IMR-90 (cell line): ENCODE measurements around the gene VWA8. TPM values are rescaled to one million over a fixed set of nuclear protein-coding genes. Genes with fewer than 3 reads are reported as not detected.

Experiments used
- ATAC-seq: fragments of 200-7000 bp; cut with Tn5 transposase; 2 replicates; pipeline ENCODE4 v1.9.1; 2020; ENCODE audit warnings: low read depth, mild to moderate bottlenecking, moderate library complexity
- BruUV-seq: library from RNA; stranded (reverse); fragments of 400-500 nt; replicated peaks from 2 replicates; lab custom pipeline; 2021; lab: Mats Ljungman, UMichigan
- CTCF ChIA-PET: fragments of 300-600 bp; formaldehyde crosslinking; extraction: SDS; loops from one replicate; lab custom pipeline; 2021; ENCODE audit warnings: antibody characterized with exemption; lab: Yijun Ruan, JAX
- POLR2A ChIA-PET: fragments of 300-600 bp; sonication (Branson Sonifier 250); formaldehyde crosslinking; loops from one replicate; lab custom pipeline; 2022; ENCODE audit warnings: antibody characterized with exemption; ENCODE audit not compliant: unreplicated experiment; lab: Charles Lee
- DNase-seq: peaks from one replicate; pipeline ENCODE4 v3.0.0; 2013
- H2AFZ ChIP-seq: replicated peaks from 2 replicates; pipeline ENCODE3; 2013; ENCODE audit warnings: low read length, mild to moderate bottlenecking; ENCODE audit not compliant: poor library complexity
- H2AK5ac ChIP-seq: 2 replicates; pipeline ENCODE4 v1.6.1; 2013; ENCODE audit warnings: low read depth, low read length, inconsistent platforms
- H2AK9ac ChIP-seq: replicated peaks from 2 replicates; pipeline ENCODE3; 2013; ENCODE audit warnings: mild to moderate bottlenecking, low read depth, low read length, moderate library complexity; ENCODE audit not compliant: poor library complexity
- H2BK120ac ChIP-seq: 2 replicates; pipeline ENCODE4 v1.6.1; 2013; ENCODE audit warnings: low read depth, low read length, inconsistent platforms
- H2BK15ac ChIP-seq: 3 replicates; pipeline ENCODE4 v1.6.1; 2013; ENCODE audit warnings: low read depth, low read length, inconsistent platforms
- H2BK20ac ChIP-seq: 2 replicates; pipeline ENCODE4 v1.6.1; 2013; ENCODE audit warnings: low read depth, mild to moderate bottlenecking, inconsistent platforms, low read length, moderate library complexity
- H2BK5ac ChIP-seq: 2 replicates; pipeline ENCODE4 v1.6.1; 2013; ENCODE audit warnings: mild to moderate bottlenecking, low read depth, low read length, inconsistent platforms; ENCODE audit not compliant: poor library complexity, severe bottlenecking
- H3K14ac ChIP-seq: replicated peaks from 2 replicates; pipeline ENCODE4 v1.6.1; 2013; ENCODE audit warnings: low read depth, low read length, inconsistent platforms
- H3K18ac ChIP-seq: 2 replicates; pipeline ENCODE4 v1.6.1; 2013; ENCODE audit warnings: low read depth, low read length, control low read depth
- H3K23ac ChIP-seq: 2 replicates; pipeline ENCODE4 v1.6.1; 2013; ENCODE audit warnings: low read depth, low read length, inconsistent platforms
- H3K27ac ChIP-seq: 2 replicates; pipeline ENCODE4 v1.5.1; 2013; ENCODE audit warnings: mild to moderate bottlenecking, control low read depth, low read length; ENCODE audit not compliant: insufficient read depth
- H3K27me3 ChIP-seq: 2 replicates; pipeline ENCODE4 v1.6.1; 2013; ENCODE audit warnings: low read length; ENCODE audit not compliant: control insufficient read depth, insufficient read depth
- H3K36me3 ChIP-seq: 2 replicates; pipeline ENCODE4 v1.6.1; 2013; ENCODE audit warnings: low read length, mixed read lengths; ENCODE audit not compliant: control insufficient read depth, insufficient read depth
- H3K4ac ChIP-seq: 2 replicates; pipeline ENCODE4 v1.6.1; 2013; ENCODE audit warnings: low read depth, low read length, inconsistent platforms
- H3K4me1 ChIP-seq: 2 replicates; pipeline ENCODE4 v1.6.1; 2013; ENCODE audit warnings: low read length, mixed read lengths; ENCODE audit not compliant: control insufficient read depth, insufficient read depth
- H3K4me2 ChIP-seq: 2 replicates; pipeline ENCODE4 v1.6.1; 2013; ENCODE audit warnings: low read depth, mild to moderate bottlenecking, control low read depth, low read length, moderate library complexity
- H3K4me3 ChIP-seq: 2 replicates; pipeline ENCODE4 v1.5.1; 2013; ENCODE audit warnings: low read depth, mild to moderate bottlenecking, control low read depth, low read length, moderate library complexity; ENCODE audit not compliant: insufficient read depth
- H3K56ac ChIP-seq: 2 replicates; pipeline ENCODE4 v1.6.1; 2013; ENCODE audit warnings: low read length, inconsistent platforms; ENCODE audit not compliant: insufficient read depth; ENCODE audit errors: extremely low read depth
- H3K79me1 ChIP-seq, 2 experiments: 2 replicates each; pipeline ENCODE4 v1.6.1; 2013; ENCODE audit warnings: low read length in 2 of 2, inconsistent platforms in 1 of 2, low read depth in 1 of 2
- H3K9ac ChIP-seq: 2 replicates; pipeline ENCODE4 v1.6.1; 2013; ENCODE audit warnings: low read depth, low read length, control low read depth
- H3K9me1 ChIP-seq: 2 replicates; pipeline ENCODE4 v1.6.1; 2013; ENCODE audit warnings: low read length, inconsistent platforms; ENCODE audit not compliant: insufficient read depth
- H3K9me3 ChIP-seq: 2 replicates; pipeline ENCODE4 v1.6.1; 2013; ENCODE audit warnings: low read length; ENCODE audit not compliant: control insufficient read depth, insufficient read depth
- H4K20me1 ChIP-seq: 2 replicates; pipeline ENCODE4 v1.6.1; 2013; ENCODE audit warnings: low read length, inconsistent platforms; ENCODE audit not compliant: insufficient read depth
- H4K5ac ChIP-seq: 2 replicates; pipeline ENCODE4 v1.6.1; 2013; ENCODE audit warnings: mild to moderate bottlenecking, low read depth, low read length, control low read depth
- H4K8ac ChIP-seq, 2 experiments: 2 replicates each; pipeline ENCODE4 v1.6.1; 2013; ENCODE audit warnings: low read depth in 2 of 2, low read length in 2 of 2, control low read depth in 1 of 2, inconsistent platforms in 1 of 2
- H4K91ac ChIP-seq: 2 replicates; pipeline ENCODE4 v1.6.1; 2013; ENCODE audit warnings: low read depth, low read length, inconsistent platforms; ENCODE audit not compliant: insufficient read depth
- CEBPB ChIP-seq: IDR thresholded peaks from 2 replicates; pipeline ENCODE4 v1.6.1; 2012; ENCODE audit warnings: low read depth, low read length, improper control_type of control experiment
- CTCF ChIP-seq: conservative IDR thresholded peaks from 2 replicates; pipeline ENCODE4 v1.5.1; 2012; ENCODE audit warnings: mild to moderate bottlenecking, low read depth, low read length, improper control_type of control experiment
- ELK1 ChIP-seq: fragments of 150-350 bp; IDR thresholded peaks from 2 replicates; pipeline ENCODE4 v1.6.1; 2016; ENCODE audit warnings: low read depth, mild to moderate bottlenecking, low read length, moderate library complexity, borderline replicate concordance
- FOS ChIP-seq: fragments of 150-350 bp; IDR thresholded peaks from 2 replicates; pipeline ENCODE4 v1.6.1; 2016; ENCODE audit warnings: low read depth, low read length
- MAFK ChIP-seq: IDR thresholded peaks from 2 replicates; pipeline ENCODE4 v1.6.1; 2012; ENCODE audit warnings: low read depth, low read length, improper control_type of control experiment
- MAZ ChIP-seq: IDR thresholded peaks from 2 replicates; pipeline ENCODE4 v1.6.1; 2012; ENCODE audit warnings: low read depth, mild to moderate bottlenecking, low read length, improper control_type of control experiment, moderate library complexity, borderline replicate concordance
- POLR2A ChIP-seq: IDR thresholded peaks from 2 replicates; pipeline ENCODE4 v1.6.1; 2012; ENCODE audit warnings: mild to moderate bottlenecking, low read depth, low read length
- RCOR1 ChIP-seq: IDR thresholded peaks from 2 replicates; pipeline ENCODE4 v1.6.1; 2012; ENCODE audit warnings: mild to moderate bottlenecking, low read length, improper control_type of control experiment; ENCODE audit not compliant: insufficient replicate concordance
- RFX5 ChIP-seq: IDR thresholded peaks from 2 replicates; pipeline ENCODE4 v1.8.0; 2012; ENCODE audit warnings: low read depth, mild to moderate bottlenecking, low read length, moderate library complexity
- SMC3 ChIP-seq: fragments of 150-350 bp; IDR thresholded peaks from 2 replicates; pipeline ENCODE4 v1.6.1; 2016; ENCODE audit warnings: low read depth, mild to moderate bottlenecking, antibody characterized with exemption, low read length, moderate library complexity
- WGBS, 2 experiments: methylation state at CpG; one replicate each; pipeline versions ENCODE4 v1.1.5 to v1.1.7; 2013; ENCODE audit warnings: missing lambda C conversion rate in 2 of 2; ENCODE audit not compliant: insufficient read length in 1 of 2; ENCODE audit errors: extremely low coverage in 2 of 2; 5-methylcytosine and 5-hydroxymethylcytosine counted together
- dilution Hi-C: fragments of 300-500 bp; cut with HindIII; formaldehyde crosslinking; loops from one replicate; pipeline ENCODE4 v1.14.3; 2018; ENCODE audit warnings: low sequenced_read_pairs; ENCODE audit not compliant: unreplicated experiment
- in situ Hi-C: fragments of 300-500 bp; cut with MboI; formaldehyde crosslinking; loops from 3 replicates; pipeline ENCODE4 v1.14.3; 2019; ENCODE audit warnings: low sequenced_read_pairs, inconsistent platforms, mixed read lengths
- intact Hi-C: fragments of 100-400 bp; cut with micrococcal nuclease; formaldehyde crosslinking; loops from 2 replicates; pipeline ENCODE4 v1.10.0; 2022
- polyA plus RNA-seq, 3 experiments: library from polyadenylated mRNA; depleted of rRNA; stranded (reverse); fragments of >200 nt; gene quantifications; 2 replicates each; pipeline ENCODE4 v1.2.3, GENCODE V29; 2012; ENCODE audit warnings: low replicate concordance in 1 of 3
- total RNA-seq: library from RNA; depleted of rRNA; stranded (reverse); fragments of >200 nt; gene quantifications from 2 replicates; pipeline ENCODE4 v1.2.3, GENCODE V29; 2012

The VWA8 gene
- total and polyA plus RNA-seq, 2 of the 4 experiments (the other 2 are of a cell fraction), result 5.9 to 18.3 TPM

GRCh38 chr13:41851351-41851750 is 109.6 kb downstream of the VWA8 start:
- dilution Hi-C loops, result no loop called here
- no peak for ATAC-seq
- BruUV-seq, result no TSS peak

More at GRCh38 chr13:41851351-41851750, 109.6 kb downstream of the VWA8 start:
- no peak overlapping the region for H3K4me3 ChIP-seq
- no peak overlapping the region for H3K14ac ChIP-seq
- H3K27ac ChIP-seq, result no peak overlapping the region
- no peak overlapping the region for H3K4ac ChIP-seq
- ChIA-PET CTCF (no interaction called here), POLR2A (no interaction called here)
- no peak overlapping the region for H2AK5ac ChIP-seq
- no peak overlapping the region for H2BK5ac ChIP-seq
- no peak overlapping the region for H3K18ac ChIP-seq
- WGBS, 2 experiments, result no CpG with 5 or more reads among the region's 3 CpGs
- H4K91ac ChIP-seq, result no peak overlapping the region
- no peak for TF ChIP-seq SMC3
- no peak for TF ChIP-seq POLR2A
- no peak for TF ChIP-seq RFX5
- no peak for TF ChIP-seq ELK1
- TF ChIP-seq FOS, result no peak
- no peak for TF ChIP-seq RCOR1
- TF ChIP-seq MAZ, result no peak
- no peak for TF ChIP-seq CEBPB
- no peak for TF ChIP-seq CTCF
- TF ChIP-seq MAFK, result no peak
- no peaks in the 10 kb centered on the region for H3K36me3 ChIP-seq
- no peak overlapping the region for H4K8ac ChIP-seq
- no peak overlapping the region for H2AK9ac ChIP-seq
- H3K9me1 ChIP-seq, result 0 out of 2 replicates have a peak, but pooled peaks cover 3% of the 10 kb centered on the region
- intact Hi-C loops (no loop called here), in situ Hi-C loops (no loop called here)
- no peaks in the 10 kb centered on the region for H4K20me1 ChIP-seq
- no peak overlapping the region for H3K4me2 ChIP-seq
- no peaks in the 10 kb centered on the region for H3K9me3 ChIP-seq
- H2BK20ac ChIP-seq, result no peak overlapping the region
- no peak for DNase-seq
- no peak overlapping the region for H2AFZ ChIP-seq
- H2BK120ac ChIP-seq, result no peak overlapping the region
- H3K79me1 ChIP-seq, result no peaks in the 10 kb centered on the region
- peaks cover 5% of the 10 kb centered on the region; the same call in 1 of the 2 replicates for H3K4me1 ChIP-seq
- no peak overlapping the region for H4K5ac ChIP-seq
- H3K56ac ChIP-seq, result no peak overlapping the region
- no peak overlapping the region for H2BK15ac ChIP-seq
- no peaks in the 10 kb centered on the region for H3K27me3 ChIP-seq
- no peak overlapping the region for H3K23ac ChIP-seq
- no peak overlapping the region for H3K9ac ChIP-seq
